Activated CD8-positive, alpha-beta memory T cell treated with anti-CD3 and anti-CD28 coated beads for 1 hour (primary cell): ENCODE results near the gene ENC1.

ENCODE experiments used
- DNase-seq, 2 donors: peaks; one replicate each; pipeline ENCODE4 v3.0.0-alpha.2; 2020; ENCODE audit warnings: low read depth in 1 of 2; ENCODE audit errors: extremely low read depth in 1 of 2

The ENC1 gene

DNA sequence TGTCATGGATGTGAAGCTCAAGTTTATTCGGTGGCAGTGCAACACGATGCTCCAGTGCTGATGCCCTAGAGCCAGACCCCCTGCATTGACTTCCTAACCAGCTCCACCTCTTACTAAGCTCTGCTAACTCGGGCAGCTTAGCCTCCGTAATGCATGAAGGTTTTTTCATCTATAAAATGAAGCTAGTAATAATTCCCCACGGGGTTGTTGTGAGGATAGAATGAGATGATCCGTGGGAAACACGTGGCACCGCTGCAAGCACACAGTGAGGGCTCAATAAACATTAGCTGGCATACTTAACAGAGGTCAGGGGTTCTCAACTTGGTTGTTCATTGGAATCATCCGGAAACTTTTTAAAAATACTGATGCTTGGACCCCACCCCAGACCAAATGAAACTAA is 6.8 kb downstream of the ENC1 start:
- DNase-seq: no peak

DNA sequence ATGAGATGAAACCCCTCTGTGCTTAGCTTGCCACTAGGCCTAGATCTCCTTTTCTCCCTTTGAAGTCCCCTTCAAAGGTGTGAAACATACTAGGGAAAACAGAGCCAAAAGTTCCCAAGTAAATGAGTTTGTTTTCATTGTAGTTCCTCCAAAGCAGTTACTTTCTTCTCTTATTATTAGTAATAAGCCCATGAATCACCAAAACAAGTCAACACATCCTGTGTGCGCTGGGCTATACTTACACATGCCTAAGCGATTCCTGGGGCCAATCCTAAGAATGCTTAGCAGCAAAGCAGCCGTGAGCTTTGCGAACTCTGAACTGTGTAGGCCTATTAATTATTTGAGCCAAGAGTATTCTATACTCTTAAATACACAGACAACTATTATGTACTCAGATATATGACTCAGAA is 7.6 kb downstream of the ENC1 start:
- no peak for DNase-seq

DNA sequence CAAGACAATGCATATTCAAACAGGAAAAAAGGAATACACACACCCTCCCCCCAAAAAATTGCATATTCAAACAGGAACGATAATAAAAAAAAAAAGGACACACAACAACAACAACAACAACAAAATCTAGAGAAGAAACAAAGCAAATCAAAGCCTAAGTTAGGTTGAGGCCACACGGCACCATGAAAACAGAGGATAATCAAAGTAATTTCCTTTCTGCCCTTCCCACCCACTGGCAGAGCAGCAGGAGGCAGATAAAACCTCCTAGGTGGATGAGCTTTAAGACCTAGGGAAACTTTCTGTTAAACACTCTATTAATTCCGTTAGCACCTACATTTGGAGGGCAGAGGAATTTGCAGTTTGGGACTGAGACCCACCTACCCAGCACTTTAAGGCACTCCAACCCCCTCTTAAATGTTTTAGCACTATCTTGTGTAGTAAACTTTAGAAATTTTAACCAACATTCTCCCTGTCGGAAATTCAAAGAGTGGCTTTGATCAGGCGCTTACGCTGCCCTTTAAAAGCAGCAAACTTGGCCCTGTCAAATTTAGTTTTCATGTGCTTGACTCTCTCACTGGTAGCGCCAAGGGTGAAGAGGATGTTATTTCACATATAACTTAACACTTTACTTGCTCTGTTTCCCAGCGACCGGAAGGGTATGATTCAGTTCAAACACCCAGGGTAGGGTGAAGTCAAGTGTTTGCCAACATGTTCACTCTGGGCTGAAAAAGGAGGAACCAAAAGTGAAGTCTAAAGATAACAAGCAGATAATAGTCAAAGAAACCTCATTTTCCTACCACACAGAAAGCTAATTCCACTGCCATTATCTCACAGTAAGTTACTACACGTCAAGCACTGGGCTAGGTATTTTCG is 9.2 kb downstream of the ENC1 start:
- DNase-seq: no peak

DNA sequence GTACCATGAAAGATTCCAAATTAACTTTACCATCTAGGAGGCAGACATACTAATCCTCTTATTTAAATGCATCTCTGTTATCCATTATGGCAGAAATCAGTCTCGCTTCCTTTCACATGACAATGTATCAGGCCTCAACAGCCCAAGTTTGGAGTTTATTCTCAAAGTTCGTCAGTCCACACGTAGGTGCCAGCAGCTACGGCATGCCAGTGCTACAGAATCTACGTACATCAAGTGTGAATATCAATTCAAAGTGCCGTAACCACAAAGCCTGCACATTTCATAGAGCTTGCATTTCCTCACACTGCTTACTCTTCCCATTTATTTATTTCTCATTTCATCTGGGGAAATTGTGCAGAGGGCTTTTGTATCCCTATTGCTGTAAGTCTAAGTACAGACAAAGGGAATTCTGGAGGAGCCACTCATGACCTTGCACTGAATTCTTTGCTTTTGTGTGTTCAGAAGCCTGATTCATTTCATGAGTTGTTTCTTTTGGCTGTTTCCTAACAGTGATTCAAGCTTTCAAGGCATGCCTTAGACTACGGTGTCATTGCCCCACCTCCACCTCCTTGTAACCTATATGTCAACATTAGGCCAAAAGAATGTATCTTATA is 10.0 kb downstream of the ENC1 start:
- DNase-seq: no peak

DNA sequence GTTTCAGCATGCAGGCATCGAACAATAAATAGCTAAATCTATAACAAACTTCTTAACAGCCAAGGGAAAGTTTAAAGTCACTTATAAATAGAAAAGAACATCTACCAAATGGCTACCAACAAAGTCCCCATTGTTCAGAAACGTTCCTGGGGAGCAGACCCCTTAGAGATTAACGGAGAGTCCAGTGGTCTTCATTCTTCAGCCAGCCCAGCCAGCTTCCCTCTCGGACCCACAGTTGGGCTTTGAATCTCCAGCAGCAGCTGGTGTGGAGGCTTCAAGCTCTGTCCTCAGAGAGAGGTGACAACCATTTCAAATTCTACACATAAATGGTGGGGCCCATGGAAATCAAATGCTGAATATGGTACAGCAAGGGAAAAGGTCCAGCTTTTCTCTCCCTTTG is 11.2 kb downstream of the ENC1 start:
- no peak for DNase-seq

- no peak for DNase-seq
These were observed 12.2 kb downstream of the ENC1 start for GRCh38 chr5:74628359-74628758.

GRCh38 chr5:74627646-74628279 is 12.8 kb downstream of the ENC1 start:
- no peak for DNase-seq

- no peak for DNase-seq
These were observed 13.9 kb downstream of the ENC1 start for GRCh38 chr5:74626386-74627222.

DNA sequence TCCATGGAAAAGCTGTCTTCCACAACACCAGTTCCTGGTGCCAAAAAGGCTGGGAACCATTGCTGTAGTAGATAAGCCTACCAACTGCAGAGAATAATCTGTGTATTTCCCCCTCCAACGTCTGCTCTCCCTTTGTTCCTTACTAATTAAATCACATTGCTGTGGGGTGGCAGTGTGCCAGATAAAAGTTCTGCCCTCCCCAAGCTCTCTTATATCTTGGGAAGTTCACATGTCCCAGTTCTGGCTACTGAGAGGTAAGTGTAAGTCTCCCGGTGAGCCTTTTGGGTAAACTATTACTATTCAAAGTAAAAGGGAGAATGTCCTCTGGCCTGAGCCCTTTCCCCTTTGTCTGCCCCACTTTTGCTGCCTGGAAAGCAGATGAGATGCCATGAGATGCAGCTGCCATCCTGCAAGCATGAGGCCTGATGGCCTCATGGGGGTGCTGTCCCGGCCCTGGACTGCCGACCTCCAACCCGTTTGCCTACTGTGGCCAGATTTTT is 14.7 kb downstream of the ENC1 start:
- no peak for DNase-seq

DNA sequence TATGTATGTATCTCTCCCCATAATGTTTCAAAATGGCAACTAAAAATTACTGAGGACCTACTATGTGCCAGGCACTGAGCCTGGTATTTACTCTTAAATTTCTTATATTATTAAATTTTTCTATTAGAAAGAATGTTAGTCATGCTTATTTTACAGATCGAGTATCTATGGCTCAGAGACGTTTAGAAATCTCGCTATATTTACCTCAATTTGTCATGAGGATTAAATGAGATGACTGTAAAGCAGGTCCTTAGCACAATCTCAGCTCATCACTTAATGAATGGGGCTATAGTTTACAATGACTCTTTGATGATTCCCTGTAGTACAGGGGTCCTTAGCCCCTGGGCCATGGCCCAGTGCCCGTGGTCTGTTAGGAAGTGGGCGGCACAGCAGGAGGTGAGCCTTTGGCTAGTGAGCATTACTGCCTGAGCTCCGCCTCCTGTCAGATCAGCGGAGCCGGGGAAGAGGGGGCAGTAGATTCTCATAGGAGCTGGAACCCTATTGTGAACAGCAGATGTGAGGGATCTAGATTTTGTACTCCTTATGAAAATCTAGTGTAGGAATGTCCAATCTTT is 15.5 kb downstream of the ENC1 start:
- DNase-seq: no peak

GRCh38 chr5:74624501-74624900 is 16.0 kb downstream of the ENC1 start:
- DNase-seq: no peak

- DNase-seq: no peak
These were observed 16.6 kb downstream of the ENC1 start for GRCh38 chr5:74623748-74624408.

GRCh38 chr5:74623006-74623611 is 17.4 kb downstream of the ENC1 start:
- DNase-seq: no peak

- no peak for DNase-seq
These were observed 18.4 kb downstream of the ENC1 start for GRCh38 chr5:74622122-74622521.

GRCh38 chr5:74621492-74621891 is 19.0 kb downstream of the ENC1 start:
- no peak for DNase-seq

DNA sequence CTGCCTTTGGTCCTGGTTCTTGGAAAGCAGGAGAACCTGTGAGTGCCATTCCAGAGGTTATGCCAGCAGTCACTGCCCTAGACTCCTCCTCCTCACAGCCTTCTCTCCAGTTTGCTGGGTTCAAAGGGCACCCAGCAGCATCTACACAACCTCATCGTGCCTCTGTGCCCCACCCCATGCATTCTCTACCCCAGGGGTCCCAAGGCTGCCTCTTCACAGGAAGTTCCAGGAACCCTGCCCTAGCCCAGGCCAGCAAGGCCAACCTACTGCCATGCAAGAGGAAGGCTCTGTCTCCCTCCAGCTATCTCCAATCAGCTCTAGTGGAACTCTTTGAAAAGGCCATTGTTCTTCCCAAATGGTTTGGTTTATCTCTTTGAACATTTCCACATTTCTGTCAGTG is 21.2 kb downstream of the ENC1 start:
- no peak for DNase-seq

GRCh38 chr5:74618106-74618505 is 22.4 kb downstream of the ENC1 start:
- DNase-seq: no peak

DNA sequence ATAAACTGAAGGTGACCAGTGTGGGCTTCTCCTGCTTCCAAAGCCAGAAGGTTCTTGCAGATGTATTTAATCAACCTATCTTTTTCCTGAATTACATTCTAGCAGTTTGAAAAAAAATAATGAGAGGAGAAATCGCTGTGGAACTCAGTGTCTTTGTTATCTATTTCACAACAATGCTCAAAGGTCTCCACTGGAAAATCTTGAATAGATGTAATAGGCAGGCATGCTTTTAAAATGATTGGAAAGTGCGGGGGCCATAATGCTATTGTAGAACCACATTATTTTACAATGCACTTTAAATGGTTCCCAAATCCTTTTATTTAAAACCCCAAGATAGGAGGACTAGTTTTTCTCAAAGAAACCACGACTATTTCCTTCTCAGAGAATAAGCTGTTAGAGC is 23.3 kb downstream of the ENC1 start:
- DNase-seq: no peak

GRCh38 chr5:74616236-74617146 is 24.0 kb downstream of the ENC1 start:
- DNase-seq: no peak
